Panc1 (cell line): Measurements from ENCODE around the gene NHS. TPM values are rescaled to one million over a fixed set of nuclear protein-coding genes. Genes with fewer than 3 reads are reported as not detected.

Source experiments
- ATAC-seq: fragments of 200-7000 bp; cut with Tn5 transposase; 2 replicates; pipeline ENCODE4 v1.9.1; 2020; ENCODE audit warnings: mild to moderate bottlenecking, moderate library complexity
- BruUV-seq: library from RNA; stranded (reverse); fragments of 400-500 nt; replicated peaks from 2 replicates; lab custom pipeline; 2021; lab: Mats Ljungman, UMichigan
- CTCF ChIA-PET: fragments of 300-600 bp; sonication (Branson Sonifier 250); formaldehyde crosslinking; loops from one replicate; lab custom pipeline; 2022; ENCODE audit warnings: antibody characterized with exemption; lab: Charles Lee
- POLR2A ChIA-PET: fragments of 300-600 bp; sonication (Branson Sonifier 250); formaldehyde crosslinking; loops from one replicate; lab custom pipeline; 2022; ENCODE audit warnings: antibody characterized with exemption; lab: Charles Lee
- DNase-seq: peaks from one replicate; pipeline ENCODE4 v3.0.0-alpha.2; 2010; ENCODE audit warnings: low read depth, low spot score
- H3K27ac ChIP-seq: 2 replicates; pipeline ENCODE4 v1.5.1; 2011; ENCODE audit warnings: mild to moderate bottlenecking, low read length, inconsistent platforms
- H3K27me3 ChIP-seq: fragments of 200-500 bp; sonication (Bioruptor generic); 2 replicates; pipeline ENCODE4 v1.6.0; 2014; ENCODE audit warnings: low read length, inconsistent platforms; ENCODE audit not compliant: control insufficient read depth, insufficient read depth
- H3K36me3 ChIP-seq: fragments of 200-500 bp; sonication (Bioruptor generic); 2 replicates; pipeline ENCODE4 v1.5.1; 2014; ENCODE audit warnings: inconsistent platforms, mild to moderate bottlenecking, low read length, moderate library complexity; ENCODE audit not compliant: control insufficient read depth, insufficient read depth
- H3K4me1 ChIP-seq: 2 replicates; pipeline ENCODE4 v1.5.1; 2011; ENCODE audit warnings: inconsistent platforms, mild to moderate bottlenecking, low read length, moderate library complexity; ENCODE audit not compliant: control insufficient read depth, insufficient read depth
- H3K4me3 ChIP-seq, 2 experiments: 2 replicates each; pipeline ENCODE4 v1.5.1; 2011 to 2012; ENCODE audit warnings: low read depth in 2 of 2, low read length in 2 of 2, mild to moderate bottlenecking in 2 of 2, inconsistent platforms in 1 of 2, moderate library complexity in 1 of 2
- H3K9me3 ChIP-seq: fragments of 200-500 bp; sonication (Bioruptor generic); 2 replicates; pipeline ENCODE4 v1.5.1; 2014; ENCODE audit warnings: low read depth, mild to moderate bottlenecking, inconsistent platforms, low read length, moderate library complexity; ENCODE audit not compliant: control insufficient read depth, insufficient read depth
- POLR2AphosphoS5 ChIP-seq: IDR thresholded peaks from 2 replicates; pipeline ENCODE4 v1.6.1; 2012; ENCODE audit warnings: mild to moderate bottlenecking, low read depth, low read length, moderate library complexity
- REST ChIP-seq, 2 experiments: IDR thresholded peaks; 2 replicates each; pipeline ENCODE4 v1.6.1; 2011 to 2012; ENCODE audit warnings: low read depth in 2 of 2, control low read depth in 1 of 2, low read length in 1 of 2, mild to moderate bottlenecking in 1 of 2, moderate library complexity in 1 of 2; ENCODE audit not compliant: insufficient read depth in 1 of 2
- SIN3A ChIP-seq: IDR thresholded peaks from 2 replicates; pipeline ENCODE4 v1.6.1; 2012; ENCODE audit warnings: low read depth, mild to moderate bottlenecking, low read length, moderate library complexity, borderline replicate concordance; ENCODE audit not compliant: insufficient read depth
- TCF7L2 ChIP-seq: IDR thresholded peaks from 2 replicates; pipeline ENCODE4 v1.6.1; 2011; ENCODE audit warnings: mild to moderate bottlenecking, low read depth, low read length, inconsistent platforms
- in situ Hi-C: cut with HindIII; loops from 2 replicates; pipeline ENCODE4 v1.10.0; 2016; ENCODE audit warnings: low sequenced_read_pairs, low pct_unique_long_range_greater_than_20kb
- intact Hi-C: fragments of 100-400 bp; cut with micrococcal nuclease; formaldehyde crosslinking; loops from one replicate; pipeline ENCODE4 v1.10.0; 2022; ENCODE audit not compliant: unreplicated experiment
- total RNA-seq: library from RNA; stranded (reverse); gene quantifications from one replicate; pipeline ENCODE4 v1.2.1, GENCODE V29; 2021; ENCODE audit not compliant: unreplicated experiment

The NHS gene
- total RNA-seq, 1 experiment from 2014 or later: 0.80 TPM

GRCh38 chrX:17553469-17553868, 178.5 kb downstream of the NHS start:
- no peaks in the 10 kb centered on the region for H3K4me1 ChIP-seq
- no peaks in the 10 kb centered on the region for H3K27me3 ChIP-seq
- intact Hi-C loops (no loop called here), in situ Hi-C loops (no loop called here)
- no TSS peak for BruUV-seq
- no peak overlapping the region for H3K4me3 ChIP-seq
- ATAC-seq (no peak), DNase-seq (no peak)
- H3K36me3 ChIP-seq: no peaks in the 10 kb centered on the region
- H3K27ac ChIP-seq: no peak overlapping the region
- H3K9me3 ChIP-seq: no peaks in the 10 kb centered on the region
- ChIA-PET CTCF (no interaction called here), POLR2A (no interaction called here)
- TF ChIP-seq TCF7L2 (no peak), POLR2AphosphoS5 (no peak)

GRCh38 chrX:17553961-17554482, 179.0 kb downstream of the NHS start:
- ChIA-PET CTCF (no interaction called here), POLR2A (no interaction called here)
- intact Hi-C loops (no loop called here), in situ Hi-C loops (no loop called here)
- ATAC-seq (no peak), DNase-seq (no peak)
- TF ChIP-seq REST (IDR thresholded peaks at IDR 0.05; ENCODE audit: insufficient read depth in 1 of 2, low read depth in 2 of 2, low read length in 1 of 2) (no peak), SIN3A (no peak), POLR2AphosphoS5 (no peak)
- no peaks in the 10 kb centered on the region for H3K36me3 ChIP-seq
- no peaks in the 10 kb centered on the region for H3K9me3 ChIP-seq
- H3K27ac ChIP-seq: no peak overlapping the region
- H3K27me3 ChIP-seq: no peaks in the 10 kb centered on the region
- BruUV-seq: no TSS peak
- H3K4me1 ChIP-seq: no peaks in the 10 kb centered on the region
- H3K4me3 ChIP-seq: no peak overlapping the region

GRCh38 chrX:17554914-17555313, 179.9 kb downstream of the NHS start:
- no peaks in the 10 kb centered on the region for H3K4me1 ChIP-seq
- intact Hi-C loops (no loop called here), in situ Hi-C loops (no loop called here)
- POLR2A ChIA-PET: no interaction called here
- H3K27ac ChIP-seq: no peak overlapping the region
- no peak for TF ChIP-seq TCF7L2
- no peak for TF ChIP-seq POLR2AphosphoS5
- no peak for TF ChIP-seq REST (IDR thresholded peaks at IDR 0.05; ENCODE audit: insufficient read depth in 1 of 2, low read depth in 2 of 2, low read length in 1 of 2)
- DNase-seq (no peak), ATAC-seq (no peak)
- CTCF ChIA-PET: interaction anchor here (0.6 kb wide), 1 partner anchor 79 kb away, joined by 5 read pairs; no protein-coding TSS in a partner anchor
- no peaks in the 10 kb centered on the region for H3K36me3 ChIP-seq
- BruUV-seq: no TSS peak
- H3K27me3 ChIP-seq: no peaks in the 10 kb centered on the region
- H3K4me3 ChIP-seq: no peak overlapping the region
- no peaks in the 10 kb centered on the region for H3K9me3 ChIP-seq
